Esophagus squamous epithelium (tissue), 5 donors: ENCODE results near the gene CLCN7. TPM values are rescaled to one million over a fixed set of nuclear protein-coding genes. Genes with fewer than 3 reads are reported as not detected.

Source experiments
- DNase-seq: peaks from one replicate; lab custom pipeline; 2025; lab: John Stamatoyannopoulos, UW
- H3K27ac ChIP-seq, 4 donors: fragments of 200-600 bp; sonication (generic); one replicate each; pipeline ENCODE4 v1.5.1; 2016 to 2019; ENCODE audit warnings: mild to moderate bottlenecking in 1 of 4
- H3K27me3 ChIP-seq, 4 donors: fragments of 200-600 bp; sonication (generic); 1 replicate in 3 of 4; 2 replicates in 1 of 4; pipeline versions ENCODE4 v1.5.1 to v1.6.0; 2017 to 2021; ENCODE audit warnings: antibody characterized with exemption in 1 of 4
- H3K36me3 ChIP-seq, 3 donors: fragments of 200-600 bp; sonication (generic); one replicate each; pipeline ENCODE4 v1.5.1; 2016 to 2019
- H3K4me1 ChIP-seq, 3 donors: fragments of 200-600 bp; sonication (generic); one replicate each; pipeline ENCODE4 v1.5.1; 2017 to 2019
- H3K4me3 ChIP-seq, 4 donors: fragments of 200-600 bp; sonication (generic); 1 replicate in 3 of 4; 2 replicates in 1 of 4; pipeline ENCODE4 v1.5.1; 2016 to 2019; ENCODE audit warnings: mild to moderate bottlenecking in 2 of 4, moderate library complexity in 1 of 4
- H3K9me3 ChIP-seq, 3 donors: fragments of 200-600 bp; sonication (generic); one replicate each; pipeline ENCODE4 v1.5.1; 2016 to 2019
- CTCF ChIP-seq, 6 experiments: fragments of 450-650 bp in 4 of 6; fragments of 200-600 bp in 2 of 6; sonication (generic) in 2 of 6; IDR thresholded peaks; one replicate each; pipeline ENCODE4 v1.5.1; 2016 to 2019; ENCODE audit warnings: antibody characterized with exemption in 6 of 6, mild to moderate bottlenecking in 4 of 6, moderate library complexity in 4 of 6
- POLR2A ChIP-seq, 4 donors: fragments of 450-650 bp; IDR thresholded peaks; one replicate each; pipeline ENCODE4 v1.6.1; 2017; ENCODE audit warnings: antibody characterized with exemption in 4 of 4, mild to moderate bottlenecking in 4 of 4, moderate library complexity in 3 of 4
- WGBS, 2 donors: methylation state at CpG; one replicate each; pipeline ENCODE4 v1.1.5; 2018; 5-methylcytosine and 5-hydroxymethylcytosine counted together
- intact Hi-C: fragments of 100-400 bp; cut with DNase I; formaldehyde crosslinking; loops from one replicate; pipeline ENCODE4 v1.15.0; 2022
- total RNA-seq, 4 donors: library from RNA; depleted of rRNA; stranded (reverse); fragments of >200 nt; gene quantifications; one replicate each; pipeline ENCODE4 v1.1.0, GENCODE V29; 2016
- donor health status: DM: yes; HTN: yes; CAD: no.

CLCN7 gene
- total RNA-seq, 4 donors from 2014 or later: 21.5 to 41.2 (median 33.6) TPM

DNA sequence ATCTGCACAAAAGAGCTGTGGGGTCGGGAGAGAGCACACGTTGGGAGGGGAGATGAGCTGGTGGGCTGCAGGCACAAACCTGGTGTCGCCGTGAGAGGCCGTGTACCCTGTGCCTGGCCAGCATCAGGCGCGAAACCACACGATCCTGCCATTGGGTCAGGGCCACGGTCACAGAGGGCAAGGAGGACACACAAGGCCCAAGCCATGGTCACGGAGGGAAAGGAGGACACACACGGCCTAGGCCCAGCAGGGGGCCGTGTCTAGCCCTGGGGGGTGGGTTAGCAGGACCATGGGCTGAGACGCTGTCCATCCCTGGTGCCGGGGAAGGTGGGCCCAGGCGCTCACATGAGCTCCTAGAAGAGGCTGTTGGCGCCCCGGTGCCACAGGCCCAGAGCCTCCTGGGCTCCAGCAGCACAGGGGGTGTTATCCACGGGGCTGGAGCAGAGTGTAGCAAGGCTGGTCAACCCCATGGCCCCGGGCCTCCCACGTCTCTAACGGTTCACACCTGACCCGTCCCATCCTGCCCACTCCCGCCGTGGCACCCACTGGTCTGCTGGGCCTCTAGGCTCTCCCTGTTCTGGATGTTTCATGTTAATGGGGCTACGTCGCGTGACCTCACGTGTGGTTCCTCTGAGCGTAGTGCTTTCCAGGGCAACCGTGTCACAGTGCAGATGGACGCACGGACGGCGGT is 23.0 kb downstream of the CLCN7 start:
- Histone ChIP-seq H3K36me3 (peaks cover 19 to 99% (median 46%) of the 10 kb centered on the region in 3 donors), H3K9me3 (no peaks in the 10 kb centered on the region), H3K4me1 (no peaks in the 10 kb centered on the region), H3K27ac (no peak overlapping the region), H3K4me3 (no peak overlapping the region), H3K27me3 (no peaks in the 10 kb centered on the region)
- WGBS, 2 donors: 89 to 94% methylated on average over 7 to 19 of the region's 34 CpGs
- DNase-seq: no peak
- intact Hi-C loops: no loop called here
- TF ChIP-seq POLR2A (IDR thresholded peaks at IDR 0.05) (no peak), CTCF (IDR thresholded peaks at IDR 0.05) (no peak)

GRCh38 chr16:1450841-1451240 is 24.0 kb downstream of the CLCN7 start:
- Histone ChIP-seq H3K36me3 (peaks cover 18 to 100% (median 50%) of the 10 kb centered on the region in 3 donors), H3K4me3 (no peak overlapping the region)
- WGBS, 2 donors: 83 to 84% methylated on average over 2 to 6 of the region's 21 CpGs

DNA sequence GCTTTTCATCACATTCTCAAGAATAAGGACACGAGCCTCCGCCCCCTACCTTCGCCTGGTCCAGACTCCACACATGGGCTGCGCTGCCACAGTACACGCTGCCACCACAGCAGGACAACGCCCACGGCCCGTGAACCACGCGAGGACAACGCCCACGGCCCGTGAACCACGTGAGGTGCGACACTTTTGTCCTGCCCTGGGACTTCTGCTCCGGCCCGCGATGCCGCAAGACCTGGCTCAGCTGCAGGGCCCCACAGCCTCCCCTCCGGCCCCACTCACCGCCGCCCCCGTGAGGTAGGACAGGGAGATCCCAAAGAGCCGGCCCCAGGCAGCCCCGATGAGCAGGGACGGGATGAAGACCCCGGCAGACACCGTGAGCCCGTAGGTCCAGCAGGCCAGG is 24.6 kb downstream of the CLCN7 start:
- intact Hi-C loops: no loop called here
- DNase-seq: no peak
- no peak for TF ChIP-seq POLR2A (IDR thresholded peaks at IDR 0.05)
- no peak for TF ChIP-seq CTCF (IDR thresholded peaks at IDR 0.05)
- Histone ChIP-seq H3K27me3 (no peaks in the 10 kb centered on the region), H3K4me3 (no peak overlapping the region), H3K27ac (no peak overlapping the region), H3K36me3 (peaks cover 11 to 100% (median 47%) of the 10 kb centered on the region in 3 donors), H3K9me3 (no peaks in the 10 kb centered on the region), H3K4me1 (no peaks in the 10 kb centered on the region)
- WGBS, 2 donors: 91% methylated on average over 6 of the region's 29 CpGs; no CpG with 5 or more reads in 1 of the 2 donors

More at GRCh38 chr16:1450841-1451240, 24.0 kb downstream of the CLCN7 start:
- Histone ChIP-seq H3K27me3 (no peaks in the 10 kb centered on the region), H3K27ac (no peak overlapping the region), H3K4me1 (no peaks in the 10 kb centered on the region), H3K9me3 (no peaks in the 10 kb centered on the region)
- intact Hi-C loops: no loop called here
- TF ChIP-seq POLR2A (IDR thresholded peaks at IDR 0.05): no peak
- no peak for TF ChIP-seq CTCF (IDR thresholded peaks at IDR 0.05)
- DNase-seq: no peak

- 94 to 98% methylated on average over 4 to 6 of the region's 25 CpGs for WGBS, 2 donors
- Histone ChIP-seq H3K4me1 (no peaks in the 10 kb centered on the region), H3K4me3 (no peak overlapping the region), H3K27ac (no peak overlapping the region), H3K36me3 (peaks cover 9 to 91% (median 42%) of the 10 kb centered on the region in 3 donors), H3K9me3 (no peaks in the 10 kb centered on the region), H3K27me3 (no peaks in the 10 kb centered on the region)
- intact Hi-C loops: no loop called here
- no peak for DNase-seq
- TF ChIP-seq CTCF (IDR thresholded peaks at IDR 0.05): no peak
- no peak for TF ChIP-seq POLR2A (IDR thresholded peaks at IDR 0.05)
Observed at GRCh38 chr16:1449201-1449788, 25.5 kb downstream of the CLCN7 start.

DNA sequence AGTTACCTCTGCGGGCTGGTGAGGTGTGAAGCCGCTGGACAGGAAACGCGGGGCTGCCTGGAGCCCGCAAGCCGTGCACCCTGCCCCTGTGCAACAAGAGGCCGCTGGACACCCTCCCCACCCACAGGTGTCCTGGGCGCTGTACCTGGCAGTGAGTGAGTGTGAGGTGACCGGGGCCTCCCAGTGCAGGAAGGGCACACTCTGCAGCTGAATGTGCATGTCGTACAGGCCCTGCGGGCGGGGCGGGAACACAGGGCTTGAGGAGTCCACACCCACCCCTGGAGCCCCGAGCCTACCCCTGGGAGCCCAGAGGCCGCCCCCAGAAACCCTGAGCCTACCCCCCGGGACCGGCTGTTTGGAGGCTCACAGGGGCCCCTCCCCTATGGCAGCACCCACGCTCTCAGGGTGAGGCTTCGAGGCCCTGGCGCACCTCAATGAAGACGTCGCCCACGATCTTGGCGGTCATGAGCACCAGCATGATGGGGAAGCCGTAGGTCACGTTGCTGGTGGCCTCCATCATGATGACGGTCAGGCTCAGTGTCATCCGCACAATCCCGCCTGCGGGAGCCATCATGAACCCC is 26.2 kb downstream of the CLCN7 start:
- no peak for DNase-seq
- WGBS, 2 donors: 87 to 93% methylated on average over 3 to 6 of the region's 30 CpGs
- no peaks in the 10 kb centered on the region for H3K9me3 ChIP-seq
- H3K27ac ChIP-seq: no peak overlapping the region
- TF ChIP-seq POLR2A (IDR thresholded peaks at IDR 0.05) (no peak), CTCF (IDR thresholded peaks at IDR 0.05) (no peak)
- H3K36me3 ChIP-seq: peaks cover 5 to 84% (median 39%) of the 10 kb centered on the region in 3 donors
- intact Hi-C loops: no loop called here
- no peak overlapping the region for H3K4me3 ChIP-seq
- no peaks in the 10 kb centered on the region for H3K4me1 ChIP-seq
- H3K27me3 ChIP-seq: no peaks in the 10 kb centered on the region
